Ovary (tissue), 9 donors: Measurements from ENCODE around the gene PRTG. TPM values are rescaled to one million over a fixed set of nuclear protein-coding genes. Genes with fewer than 3 reads are reported as not detected.

Experiments
- DNase-seq, 5 donors: peaks; one replicate each; pipeline ENCODE4 v3.0.0-alpha.2; 2019 to 2020
- H3K27ac ChIP-seq, 2 donors: fragments of 200-600 bp; one replicate each; pipeline versions ENCODE4 v1.5.1 to v1.8.0; 2019 to 2022
- H3K27me3 ChIP-seq: fragments of 200-600 bp; one replicate; pipeline ENCODE4 v1.8.0; 2022
- H3K36me3 ChIP-seq: fragments of 200-600 bp; sonication (generic); one replicate; pipeline ENCODE4 v1.5.1; 2019
- H3K4me1 ChIP-seq: one replicate; pipeline ENCODE4 v1.8.1; 2013; ENCODE audit warnings: mild to moderate bottlenecking, moderate library complexity; ENCODE audit not compliant: insufficient read depth
- H3K4me3 ChIP-seq: fragments of 200-600 bp; sonication (generic); one replicate; pipeline ENCODE4 v1.5.1; 2017
- H3K9me3 ChIP-seq, 2 donors: fragments of 200-600 bp in 1 of 2; sonication (generic) in 1 of 2; one replicate each; pipeline versions ENCODE4 v1.5.1 to v1.8.1; 2013 to 2019; ENCODE audit warnings: mild to moderate bottlenecking in 1 of 2, moderate library complexity in 1 of 2
- EP300 ChIP-seq: sonication (generic); formaldehyde crosslinking; IDR thresholded peaks from one replicate; pipeline ENCODE4 v1.6.1; 2017; ENCODE audit warnings: antibody characterized with exemption
- POLR2A ChIP-seq: fragments of 450-650 bp; IDR thresholded peaks from one replicate; pipeline ENCODE4 v1.6.1; 2017; ENCODE audit warnings: antibody characterized with exemption, mild to moderate bottlenecking, moderate library complexity
- WGBS, 3 donors: extraction: QIAGEN DNeasy Blood & Tissue Kit in 1 of 3; methylation state at CpG; one replicate each; pipeline versions ENCODE4 v1.1.5 to v1.1.7; 2013 to 2017; 5-methylcytosine and 5-hydroxymethylcytosine counted together
- intact Hi-C, 4 donors: fragments of 100-400 bp; cut with DNase I; formaldehyde crosslinking; loops; one replicate each; pipeline versions ENCODE4 v1.11.0 to v1.15.1; 2022 to 2023
- polyA plus RNA-seq, 2 donors: library from polyadenylated mRNA; stranded (reverse); fragments of 200-250 nt in 1 of 2; fragments of 350-450 nt in 1 of 2; fragmentation: Illumina TruSeq in 1 of 2; extraction: RNeasy Lipid Tissue Mini Kit (QIAGEN cat#74804) in 1 of 2; gene quantifications; one replicate each; pipeline ENCODE4 v1.2.3, GENCODE V29; 2013 to 2014
- total RNA-seq, 7 donors: library from RNA; depleted of rRNA in 2 of 7; stranded (reverse); fragments of >200 nt in 2 of 7; fragmentation: NEBNext Ultra II Directional in 3 of 7; extraction: Animal tissue kit (Norgen Biotek cat#: 25700) in 3 of 7; gene quantifications; one replicate each; pipeline versions ENCODE4 v1.1.0 to v1.2.4, GENCODE V29; 2016 to 2023
- TF ChIP-seq, protein P1 (sequence below), 3 donors: fragments of 450-650 bp in 2 of 3; fragments of 200-600 bp in 1 of 3; IDR thresholded peaks; one replicate each; pipeline versions ENCODE4 v1.5.1 to v1.8.0; 2016 to 2022; ENCODE audit warnings: antibody characterized with exemption in 3 of 3, mild to moderate bottlenecking in 1 of 3
- donor health status: DM: no; HTN: no; CAD: no; lungs with moderate emphysema.
- donor health status: DM: no; HTN: no; CAD: no.
- donor health status: Bipolar disorder and iron deficiency.
- donor health status: DM: yes; HTN: yes; CAD: no.
- donor health status: DM: no; HTN: no; CAD: no.
- donor health status: DM: yes; HTN: yes; CAD: no.

The PRTG gene
- total and polyA plus RNA-seq, 9 donors, result 1.2 to 9.4 (median 6.1) TPM

DNA sequence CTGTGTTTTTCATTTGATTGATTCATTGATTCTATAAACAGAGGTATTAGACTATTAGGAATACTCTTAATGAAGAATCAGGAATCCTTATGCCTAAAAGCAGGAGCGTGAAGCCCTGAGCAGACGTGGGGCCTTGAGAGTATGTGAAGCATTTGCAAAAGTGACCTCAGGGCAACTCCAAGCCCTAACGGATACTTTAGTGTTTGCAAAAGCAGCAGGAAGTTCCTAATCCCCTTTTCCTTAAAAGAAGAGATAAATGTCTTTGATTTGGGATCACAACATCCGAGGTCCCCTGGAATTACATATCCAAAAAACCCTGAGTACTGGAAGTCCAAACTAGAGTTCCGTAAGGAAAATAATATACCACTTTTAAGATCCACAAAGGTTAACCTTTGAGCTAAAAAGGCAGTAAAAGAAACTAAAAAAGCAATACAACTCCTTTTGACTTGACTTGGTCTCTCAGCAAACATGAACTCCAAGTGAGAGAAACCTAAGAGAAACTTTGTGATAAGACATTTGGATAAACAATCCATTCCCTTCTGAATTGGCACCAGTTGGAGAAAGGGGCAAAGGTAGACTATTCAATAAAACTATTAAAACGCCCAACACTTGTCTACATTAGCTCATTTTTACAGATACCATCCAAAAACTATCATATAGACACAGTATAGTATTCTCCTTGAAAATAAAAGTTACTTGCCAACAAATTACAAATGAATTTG is 27.4 kb downstream of the PRTG start:
- H3K9me3 ChIP-seq, result no peaks in the 10 kb centered on the region
- no peak for DNase-seq
- H3K36me3 ChIP-seq, result no peaks in the 10 kb centered on the region
- WGBS, 3 donors, result 41 to 55% (median 43%) methylated on average over 6 of the region's 6 CpGs
- H3K27me3 ChIP-seq, result no peaks in the 10 kb centered on the region
- H3K4me1 ChIP-seq, result no peaks in the 10 kb centered on the region
- TF ChIP-seq, protein P1, sequence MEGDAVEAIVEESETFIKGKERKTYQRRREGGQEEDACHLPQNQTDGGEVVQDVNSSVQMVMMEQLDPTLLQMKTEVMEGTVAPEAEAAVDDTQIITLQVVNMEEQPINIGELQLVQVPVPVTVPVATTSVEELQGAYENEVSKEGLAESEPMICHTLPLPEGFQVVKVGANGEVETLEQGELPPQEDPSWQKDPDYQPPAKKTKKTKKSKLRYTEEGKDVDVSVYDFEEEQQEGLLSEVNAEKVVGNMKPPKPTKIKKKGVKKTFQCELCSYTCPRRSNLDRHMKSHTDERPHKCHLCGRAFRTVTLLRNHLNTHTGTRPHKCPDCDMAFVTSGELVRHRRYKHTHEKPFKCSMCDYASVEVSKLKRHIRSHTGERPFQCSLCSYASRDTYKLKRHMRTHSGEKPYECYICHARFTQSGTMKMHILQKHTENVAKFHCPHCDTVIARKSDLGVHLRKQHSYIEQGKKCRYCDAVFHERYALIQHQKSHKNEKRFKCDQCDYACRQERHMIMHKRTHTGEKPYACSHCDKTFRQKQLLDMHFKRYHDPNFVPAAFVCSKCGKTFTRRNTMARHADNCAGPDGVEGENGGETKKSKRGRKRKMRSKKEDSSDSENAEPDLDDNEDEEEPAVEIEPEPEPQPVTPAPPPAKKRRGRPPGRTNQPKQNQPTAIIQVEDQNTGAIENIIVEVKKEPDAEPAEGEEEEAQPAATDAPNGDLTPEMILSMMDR (IDR thresholded peaks at IDR 0.05), result no peak
- TF ChIP-seq POLR2A (no peak), EP300 (no peak)
- intact Hi-C loops, result no loop called here
- H3K4me3 ChIP-seq, result no peak overlapping the region
- no peak overlapping the region for H3K27ac ChIP-seq

DNA sequence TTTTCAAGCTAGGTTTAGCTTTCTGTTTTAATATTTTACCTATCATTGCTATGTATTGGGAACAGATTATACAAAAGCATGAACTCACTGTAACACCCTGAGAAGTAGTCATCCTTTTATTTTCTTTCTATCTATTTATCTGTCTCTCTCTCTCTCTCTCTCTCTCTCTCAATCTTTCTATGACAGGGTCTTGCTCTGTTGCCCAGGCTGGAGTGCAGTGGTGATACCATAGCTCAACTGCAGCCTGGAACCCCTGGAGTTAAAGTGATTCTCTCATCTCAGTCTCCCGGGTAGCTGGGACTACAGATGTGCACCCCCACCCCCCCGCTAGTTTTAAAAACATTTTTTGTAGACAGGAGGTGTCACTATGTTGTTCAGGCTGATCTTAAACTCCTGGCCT is 28.9 kb downstream of the PRTG start:
- H3K36me3 ChIP-seq, result no peaks in the 10 kb centered on the region
- DNase-seq, result no peak
- TF ChIP-seq EP300, result no peak
- TF ChIP-seq POLR2A, result no peak
- TF ChIP-seq, protein P1 (IDR thresholded peaks at IDR 0.05), result no peak
- H3K4me1 ChIP-seq, result no peaks in the 10 kb centered on the region
- no peak overlapping the region for H3K27ac ChIP-seq
- no peaks in the 10 kb centered on the region for H3K27me3 ChIP-seq
- intact Hi-C loops, result no loop called here
- H3K4me3 ChIP-seq, result no peak overlapping the region
- 25 to 68% (median 58%) methylated on average over 2 of the region's 2 CpGs for WGBS, 3 donors
- H3K9me3 ChIP-seq, result no peaks in the 10 kb centered on the region

DNA sequence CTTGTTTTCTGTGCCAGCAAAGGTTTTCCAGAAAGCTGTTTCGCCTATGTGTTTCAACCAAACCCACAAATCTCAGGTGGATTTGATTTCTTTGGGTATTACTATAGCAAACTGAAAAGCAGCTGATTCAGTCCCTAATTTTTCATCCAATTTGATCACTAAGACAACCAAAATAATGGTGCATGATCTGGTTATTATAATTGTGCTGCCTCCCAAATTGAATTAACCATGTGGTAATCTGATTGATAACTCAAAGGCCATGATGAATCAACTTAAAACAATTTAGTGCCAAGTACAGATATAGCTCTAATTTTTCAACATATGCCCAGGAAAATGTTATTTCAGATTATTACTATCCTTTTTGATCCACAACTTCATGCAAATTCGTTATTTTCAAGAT is 30.6 kb downstream of the PRTG start:
- TF ChIP-seq POLR2A (no peak), EP300 (no peak)
- TF ChIP-seq, protein P1 (IDR thresholded peaks at IDR 0.05), result no peak
- DNase-seq, result no peak

DNA sequence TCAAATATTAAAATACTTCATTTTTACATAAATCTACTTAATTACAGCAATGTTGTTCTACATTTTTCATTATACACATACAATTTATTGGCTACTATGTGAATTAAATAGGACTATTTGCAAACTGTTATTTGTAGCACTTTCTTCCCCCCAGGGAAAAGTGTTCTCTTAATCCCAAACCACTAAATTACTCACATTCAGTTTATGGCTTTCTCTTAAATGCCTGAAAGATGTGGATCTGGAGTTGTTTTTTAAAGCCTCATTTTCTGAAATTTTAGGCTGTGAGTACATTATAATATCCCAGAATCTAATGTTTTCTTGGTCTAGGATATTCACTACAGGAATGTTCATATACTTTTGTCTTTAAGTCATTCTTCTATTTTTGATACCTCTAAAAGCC is 32.7 kb downstream of the PRTG start:
- H3K9me3 ChIP-seq, result no peaks in the 10 kb centered on the region
- peaks cover 1% of the 10 kb centered on the region for H3K4me1 ChIP-seq
- DNase-seq, result no peak
- intact Hi-C loops, result no loop called here
- no peaks in the 10 kb centered on the region for H3K36me3 ChIP-seq
- TF ChIP-seq, protein P1 (IDR thresholded peaks at IDR 0.05), result no peak
- H3K27me3 ChIP-seq, result no peaks in the 10 kb centered on the region
- H3K4me3 ChIP-seq, result no peak overlapping the region
- no peak overlapping the region for H3K27ac ChIP-seq

More for the DNA sequence above, 30.6 kb downstream of the PRTG start:
- 92 to 97% (median 93%) methylated on average over 2 of the region's 2 CpGs for WGBS, 3 donors
- Histone ChIP-seq H3K27me3 (no peaks in the 10 kb centered on the region), H3K4me3 (no peak overlapping the region), H3K4me1 (peaks cover 1% of the 10 kb centered on the region), H3K27ac (no peak overlapping the region), H3K9me3 (no peaks in the 10 kb centered on the region), H3K36me3 (no peaks in the 10 kb centered on the region)
- intact Hi-C loops, result no loop called here
